Left hindlimb (tissue), 1 donor: Measurements from ENCODE around the gene PPP2R1A.
A peak's percentile ranks its signal among the peaks of the same experiment; 100 is the strongest.

Experiments used
- DNase-seq: peaks from one replicate; pipeline ENCODE4 v3.0.0-alpha.2; 2018

Gene PPP2R1A

GRCh38 chr19:52189735-52190486 lies at the start of gene PPP2R1A:
PPP2R1A (plus strand) TSS chr19:52190052; CDS start chr19:52190097, 45 bp downstream.
- peak; percentile 100 for DNase-seq

- DNase-seq: no peak
These were observed 48.6 kb upstream of the PPP2R1A start for GRCh38 chr19:52141203-52141602.

GRCh38 chr19:52142001-52142595 lies 47.8 kb upstream of the PPP2R1A start:
- DNase-seq: no peak

GRCh38 chr19:52148256-52148655 lies 41.6 kb upstream of the PPP2R1A start:
- no peak for DNase-seq

GRCh38 chr19:52155596-52156359 lies 34.1 kb upstream of the PPP2R1A start:
- DNase-seq: no peak

- no peak for DNase-seq
These were observed 19.5 kb upstream of the PPP2R1A start for GRCh38 chr19:52170304-52170703.

- no peak for DNase-seq
These were observed 19.0 kb upstream of the PPP2R1A start for GRCh38 chr19:52170863-52171320.

- peak; percentile 89 for DNase-seq
These were observed 18.3 kb upstream of the PPP2R1A start, which contains the start of gene ZNF836 for GRCh38 chr19:52171321-52172169. ZNF836 (minus strand) TSS chr19:52171621; CDS start chr19:52168072, 3,549 bp downstream.

GRCh38 chr19:52172347-52172746 lies 17.5 kb upstream of the PPP2R1A start:
- no peak for DNase-seq

GRCh38 chr19:52176574-52176973 lies 13.3 kb upstream of the PPP2R1A start:
- no peak for DNase-seq

GRCh38 chr19:52187407-52187806 lies 2.4 kb upstream of the PPP2R1A start:
- DNase-seq: no peak

GRCh38 chr19:52188822-52189734 lies 774 bp upstream of the PPP2R1A start:
- DNase-seq: no peak

- DNase-seq: no peak
These were observed 838 bp downstream of the PPP2R1A start for GRCh38 chr19:52190487-52191293.

GRCh38 chr19:52191389-52191788 lies 1.5 kb downstream of the PPP2R1A start:
- no peak for DNase-seq

GRCh38 chr19:52191951-52192350 lies 2.1 kb downstream of the PPP2R1A start:
- no peak for DNase-seq

- DNase-seq: no peak
These were observed 6.6 kb downstream of the PPP2R1A start for GRCh38 chr19:52196256-52196967.

- DNase-seq: no peak
These were observed 8.1 kb downstream of the PPP2R1A start for GRCh38 chr19:52197964-52198363.

GRCh38 chr19:52198678-52199077 lies 8.8 kb downstream of the PPP2R1A start:
- no peak for DNase-seq

- DNase-seq: no peak
These were observed 10.2 kb downstream of the PPP2R1A start for GRCh38 chr19:52200044-52200443.
